OCI-LY1 (cell line): ENCODE measurements around the gene KLHDC7B.
A peak's percentile ranks its signal among the peaks of the same experiment; 100 is the strongest.

Experiments used
- H2AFZ ChIP-seq: fragments of 200-600 bp; sonication (generic), shearing (Covaris generic); 2 replicates; pipeline ENCODE4 v1.6.0; 2014; ENCODE audit warnings: antibody characterized with exemption, mild to moderate bottlenecking, low read length
- H3F3A ChIP-seq: fragments of 200-600 bp; sonication (generic), shearing (Covaris generic); 2 replicates; pipeline ENCODE4 v1.6.0; 2014; ENCODE audit warnings: mild to moderate bottlenecking, antibody characterized with exemption, low read length, moderate library complexity; ENCODE audit not compliant: insufficient read depth
- H3K27ac ChIP-seq: fragments of 200-600 bp; sonication (generic); 2 replicates; pipeline ENCODE4 v1.5.1; 2014; ENCODE audit warnings: low read length, mixed run types, mild to moderate bottlenecking, low read depth; ENCODE audit not compliant: poor library complexity, severe bottlenecking
- H3K27me3 ChIP-seq: fragments of 200-600 bp; sonication (generic); 2 replicates; pipeline ENCODE4 v1.6.0; 2014; ENCODE audit warnings: antibody characterized with exemption, mild to moderate bottlenecking, low read length, moderate library complexity; ENCODE audit not compliant: insufficient read depth
- H3K36me3 ChIP-seq: fragments of 200-600 bp; sonication (generic); 2 replicates; pipeline ENCODE4 v1.6.1; 2014; ENCODE audit warnings: mild to moderate bottlenecking, antibody characterized with exemption, low read length, moderate library complexity, mixed read lengths; ENCODE audit not compliant: insufficient read depth
- H3K4me1 ChIP-seq: fragments of 200-600 bp; sonication (generic); 2 replicates; pipeline ENCODE4 v1.5.1; 2014; ENCODE audit warnings: mild to moderate bottlenecking, low read length, moderate library complexity; ENCODE audit not compliant: insufficient read depth, severe bottlenecking
- H3K4me2 ChIP-seq: fragments of 200-600 bp; sonication (generic), shearing (Covaris generic); 2 replicates; pipeline ENCODE4 v1.6.1; 2014; ENCODE audit warnings: low read length
- H3K4me3 ChIP-seq: fragments of 200-600 bp; sonication (generic); 2 replicates; pipeline ENCODE4 v1.5.1; 2014; ENCODE audit warnings: low read length, low read depth, mild to moderate bottlenecking, mixed read lengths; ENCODE audit not compliant: poor library complexity, severe bottlenecking
- H3K79me2 ChIP-seq: fragments of 200-600 bp; shearing (Covaris generic); 2 replicates; pipeline ENCODE4 v1.6.1; 2016; ENCODE audit warnings: mixed run types, low read length, mixed read lengths; ENCODE audit not compliant: insufficient read depth
- H3K9ac ChIP-seq: fragments of 200-600 bp; sonication (generic), shearing (Covaris generic); 2 replicates; pipeline ENCODE4 v1.6.1; 2014; ENCODE audit warnings: mild to moderate bottlenecking, low read length, mixed read lengths
- H3K9me2 ChIP-seq: fragments of 200-600 bp; sonication (generic), shearing (Covaris generic); 2 replicates; pipeline ENCODE4 v1.6.1; 2014; ENCODE audit warnings: low read depth, mild to moderate bottlenecking, low read length, mixed read lengths
- H3K9me3 ChIP-seq: fragments of 200-600 bp; shearing (Covaris generic); 2 replicates; pipeline ENCODE4 v1.6.1; 2014; ENCODE audit warnings: low read length, mixed read lengths
- H4K20me1 ChIP-seq: fragments of 200-600 bp; sonication (generic), shearing (Covaris generic); 2 replicates; pipeline ENCODE4 v1.6.0; 2016; ENCODE audit warnings: mild to moderate bottlenecking, low read length; ENCODE audit not compliant: insufficient read depth
- EZH2 ChIP-seq: fragments of 200-600 bp; sonication (generic), shearing (Covaris generic); IDR thresholded peaks from 2 replicates; pipeline ENCODE4 v1.8.0; 2017; ENCODE audit warnings: borderline replicate concordance, mixed run types, mild to moderate bottlenecking, antibody characterized with exemption, low read length, moderate library complexity, mixed read lengths
- TF ChIP-seq, protein P1 (sequence below): fragments of 200-600 bp; sonication (generic), shearing (Covaris generic); IDR thresholded peaks from 2 replicates; pipeline ENCODE4 v1.5.1; 2017; ENCODE audit warnings: mild to moderate bottlenecking, antibody characterized with exemption, low read length, moderate library complexity, mixed read lengths

Gene KLHDC7B

DNA sequence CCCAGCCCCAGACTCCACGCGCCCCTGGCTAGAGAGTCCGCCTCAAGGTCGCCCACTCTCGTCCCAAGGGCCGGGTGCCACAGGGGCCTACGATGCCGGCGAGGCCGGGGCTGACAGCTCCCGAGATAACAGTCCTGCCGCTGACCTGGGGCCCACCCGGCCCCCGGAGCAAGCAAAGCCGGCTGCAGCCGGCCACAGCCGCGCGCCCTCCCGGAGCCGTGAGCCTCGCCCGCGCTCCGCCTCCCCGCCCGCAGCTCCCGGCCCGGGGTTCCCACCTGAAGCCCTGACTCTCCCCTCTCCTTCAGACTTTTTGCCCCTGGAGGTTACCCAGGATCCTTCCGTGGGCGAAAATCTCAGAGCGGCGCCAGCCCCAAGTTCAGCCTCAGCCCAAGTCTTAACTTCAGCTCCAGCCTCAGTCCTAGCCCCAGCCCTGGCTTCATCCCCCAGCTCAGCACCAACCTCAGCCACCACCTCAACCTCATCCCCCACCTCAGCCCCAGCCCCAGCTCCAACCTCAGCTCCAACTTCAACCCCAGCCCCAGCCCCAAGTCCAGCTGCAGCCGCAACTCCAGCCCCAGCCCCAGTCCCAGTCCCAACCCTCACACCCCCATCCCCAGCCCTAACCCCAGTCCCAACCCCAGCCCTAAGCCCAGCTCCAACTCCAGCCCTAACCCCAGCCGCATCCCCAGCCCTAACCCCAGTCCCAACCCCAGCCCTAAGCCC, 1.7 kb downstream of the KLHDC7B start:
- Histone ChIP-seq H3K27ac (no peak overlapping the region), H2AFZ (no peak overlapping the region)

DNA sequence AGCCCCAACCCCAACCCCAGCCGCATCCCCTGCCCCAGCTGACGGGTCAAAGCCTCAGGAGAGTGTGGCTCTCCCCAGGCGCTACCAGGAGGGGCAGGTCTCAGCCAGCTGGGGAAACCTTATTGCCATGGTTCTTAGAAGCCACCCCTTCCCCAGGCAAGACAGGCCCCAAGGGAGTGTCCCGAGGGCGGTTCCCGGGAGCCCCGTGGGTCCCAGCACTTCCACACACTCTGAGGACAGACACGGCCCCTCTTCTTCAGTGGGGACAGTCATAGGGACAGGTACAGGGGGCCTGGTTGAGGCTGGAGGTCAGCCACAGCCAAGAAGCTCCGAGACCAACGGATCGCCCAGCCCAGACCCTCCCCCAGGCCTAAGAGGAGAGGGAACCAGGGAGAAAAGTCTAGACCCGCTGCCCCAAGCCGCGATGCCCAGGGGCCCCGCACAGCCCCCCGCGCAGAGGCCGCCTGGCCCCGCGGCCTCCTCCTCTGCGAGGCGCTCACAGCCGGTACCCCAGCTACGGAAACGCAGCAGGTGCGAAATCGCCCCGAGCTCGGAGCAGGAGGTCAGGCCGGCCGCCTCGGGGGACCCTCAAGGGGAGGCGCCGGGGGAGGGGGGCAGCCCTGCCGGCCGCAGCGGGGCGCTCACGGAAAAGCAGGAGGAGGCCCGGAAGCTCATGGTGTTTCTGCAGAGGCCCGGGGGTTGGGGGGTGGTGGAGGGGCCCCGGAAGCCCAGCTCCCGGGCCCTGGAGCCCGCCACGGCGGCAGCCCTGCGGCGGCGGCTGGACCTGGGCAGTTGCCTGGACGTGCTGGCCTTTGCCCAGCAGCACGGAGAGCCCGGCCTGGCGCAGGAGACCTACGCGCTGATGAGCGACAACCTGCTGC, 2.6 kb downstream of the KLHDC7B start:
- Histone ChIP-seq H3K27me3 (peaks cover 5% of the 10 kb centered on the region; the same call in 1 of the 2 replicates), H2AFZ (no peak overlapping the region), H4K20me1 (no peaks in the 10 kb centered on the region), H3K4me2 (peak overlapping the region; percentile 47), H3K79me2 (no peaks in the 10 kb centered on the region), H3K4me3 (peak overlapping the region; percentile 34), H3K9me3 (no peaks in the 10 kb centered on the region), H3K9me2 (no peaks in the 10 kb centered on the region), H3K27ac (no peak overlapping the region), H3K9ac (no peak overlapping the region; the same call in 1 of the 2 replicates), H3K36me3 (no peaks in the 10 kb centered on the region), H3F3A (no peaks in the 10 kb centered on the region), H3K4me1 (peaks cover 23% of the 10 kb centered on the region)
- TF ChIP-seq, protein P1, sequence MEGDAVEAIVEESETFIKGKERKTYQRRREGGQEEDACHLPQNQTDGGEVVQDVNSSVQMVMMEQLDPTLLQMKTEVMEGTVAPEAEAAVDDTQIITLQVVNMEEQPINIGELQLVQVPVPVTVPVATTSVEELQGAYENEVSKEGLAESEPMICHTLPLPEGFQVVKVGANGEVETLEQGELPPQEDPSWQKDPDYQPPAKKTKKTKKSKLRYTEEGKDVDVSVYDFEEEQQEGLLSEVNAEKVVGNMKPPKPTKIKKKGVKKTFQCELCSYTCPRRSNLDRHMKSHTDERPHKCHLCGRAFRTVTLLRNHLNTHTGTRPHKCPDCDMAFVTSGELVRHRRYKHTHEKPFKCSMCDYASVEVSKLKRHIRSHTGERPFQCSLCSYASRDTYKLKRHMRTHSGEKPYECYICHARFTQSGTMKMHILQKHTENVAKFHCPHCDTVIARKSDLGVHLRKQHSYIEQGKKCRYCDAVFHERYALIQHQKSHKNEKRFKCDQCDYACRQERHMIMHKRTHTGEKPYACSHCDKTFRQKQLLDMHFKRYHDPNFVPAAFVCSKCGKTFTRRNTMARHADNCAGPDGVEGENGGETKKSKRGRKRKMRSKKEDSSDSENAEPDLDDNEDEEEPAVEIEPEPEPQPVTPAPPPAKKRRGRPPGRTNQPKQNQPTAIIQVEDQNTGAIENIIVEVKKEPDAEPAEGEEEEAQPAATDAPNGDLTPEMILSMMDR = peak; percentile 19; the same call in 1 of the 2 replicates
- no peak for TF ChIP-seq EZH2

More for the DNA sequence above, 1.7 kb downstream of the KLHDC7B start:
- no peaks in the 10 kb centered on the region for H3K9me3 ChIP-seq
- peaks cover 5% of the 10 kb centered on the region; the same call in 1 of the 2 replicates for H3K27me3 ChIP-seq
- H3K79me2 ChIP-seq = no peaks in the 10 kb centered on the region
- H3K36me3 ChIP-seq = no peaks in the 10 kb centered on the region
- H3F3A ChIP-seq = no peaks in the 10 kb centered on the region
- no peaks in the 10 kb centered on the region for H4K20me1 ChIP-seq
- no peaks in the 10 kb centered on the region for H3K9me2 ChIP-seq
- TF ChIP-seq EZH2 = no peak
- TF ChIP-seq, protein P1 = no peak
- H3K4me3 ChIP-seq = no peak overlapping the region
- H3K9ac ChIP-seq = no peak overlapping the region
- peaks cover 26% of the 10 kb centered on the region for H3K4me1 ChIP-seq
- H3K4me2 ChIP-seq = no peak overlapping the region

DNA sequence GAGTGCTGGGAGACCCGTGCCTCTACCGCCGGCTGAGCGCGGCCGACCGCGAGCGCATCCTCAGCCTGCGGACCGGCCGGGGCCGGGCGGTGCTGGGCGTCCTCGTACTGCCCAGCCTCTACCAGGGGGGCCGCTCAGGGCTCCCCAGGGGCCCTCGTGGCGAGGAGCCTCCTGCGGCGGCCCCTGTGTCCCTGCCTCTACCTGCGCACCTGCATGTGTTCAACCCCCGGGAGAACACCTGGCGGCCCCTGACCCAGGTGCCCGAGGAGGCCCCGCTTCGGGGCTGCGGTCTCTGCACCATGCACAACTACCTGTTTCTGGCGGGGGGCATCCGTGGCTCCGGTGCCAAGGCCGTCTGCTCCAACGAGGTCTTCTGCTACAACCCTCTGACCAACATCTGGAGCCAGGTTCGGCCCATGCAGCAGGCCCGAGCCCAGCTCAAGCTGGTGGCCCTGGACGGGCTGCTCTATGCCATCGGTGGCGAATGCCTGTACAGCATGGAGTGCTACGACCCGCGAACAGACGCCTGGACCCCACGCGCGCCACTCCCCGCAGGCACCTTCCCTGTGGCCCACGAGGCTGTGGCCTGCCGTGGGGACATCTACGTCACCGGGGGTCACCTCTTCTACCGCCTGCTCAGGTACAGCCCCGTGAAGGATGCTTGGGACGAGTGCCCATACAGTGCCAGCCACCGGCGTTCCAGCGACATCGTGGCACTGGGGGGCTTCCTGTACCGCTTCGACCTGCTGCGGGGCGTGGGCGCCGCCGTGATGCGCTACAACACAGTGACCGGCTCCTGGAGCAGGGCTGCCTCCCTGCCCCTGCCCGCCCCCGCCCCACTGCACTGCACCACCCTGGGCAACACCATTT, 3.5 kb downstream of the KLHDC7B start:
- Histone ChIP-seq H3K4me2 (peak overlapping the region; percentile 47), H3K36me3 (no peaks in the 10 kb centered on the region; the same call in 1 of the 2 replicates)

More for the DNA sequence above, 3.5 kb downstream of the KLHDC7B start:
- Histone ChIP-seq H3K27me3 (peaks cover 5% of the 10 kb centered on the region; the same call in 1 of the 2 replicates), H3K9ac (no peak overlapping the region; the same call in 1 of the 2 replicates), H3K27ac (no peak overlapping the region), H4K20me1 (no peaks in the 10 kb centered on the region), H3F3A (no peaks in the 10 kb centered on the region), H3K4me3 (peak overlapping the region; percentile 34), H3K79me2 (no peaks in the 10 kb centered on the region), H3K9me2 (no peaks in the 10 kb centered on the region), H3K4me1 (peaks cover 17% of the 10 kb centered on the region), H3K9me3 (no peaks in the 10 kb centered on the region), H2AFZ (no peak overlapping the region)
- TF ChIP-seq EZH2 = no peak
- TF ChIP-seq, protein P1 = no peak
